Measurements from ENCODE around the gene TTC21A. TPM values are rescaled to one million over a fixed set of nuclear protein-coding genes. Genes with fewer than 3 reads are reported as not detected.

The TTC21A gene
- total and polyA plus RNA-seq, 2 donors (not counting 1 experiment from before 2014, with no cell fraction given), result 1.6 to 2.1 TPM

DNA sequence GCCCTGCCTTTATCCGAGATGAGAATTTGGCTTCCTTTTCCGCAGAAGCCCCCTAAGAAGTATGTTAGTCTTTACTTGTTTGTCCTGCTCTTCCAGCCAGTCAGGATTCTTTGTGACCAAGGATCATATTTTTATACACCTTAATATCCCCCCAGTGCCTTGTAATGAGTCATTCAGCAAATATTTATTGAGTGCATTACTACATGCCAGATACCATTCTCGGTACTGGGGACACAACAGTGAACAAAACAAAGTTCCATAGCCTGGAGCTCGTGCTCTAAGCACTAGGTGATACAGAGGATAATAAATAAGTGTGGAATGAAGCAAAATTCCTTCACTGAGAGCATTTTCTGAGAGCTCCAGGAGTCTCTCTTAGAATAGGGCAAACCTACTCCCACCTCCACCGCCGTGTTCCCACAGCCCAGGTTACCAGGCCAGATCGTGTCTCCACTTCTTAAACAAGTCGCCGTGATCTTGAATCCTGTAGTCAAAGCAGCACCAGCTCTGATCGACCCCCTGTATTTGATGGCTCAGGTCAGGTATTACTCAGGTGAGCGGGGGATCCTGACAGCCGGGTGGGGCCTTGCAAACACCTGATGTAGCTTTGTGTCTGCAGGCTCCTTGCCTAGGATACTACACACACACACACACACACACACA, 18.5 kb downstream of the TTC21A start:
- no peak overlapping the region for H3K9ac ChIP-seq (ENCODE audit: insufficient read depth, low read length)
- no peak overlapping the region for H2AFZ ChIP-seq (ENCODE audit: low read length)
- peaks cover 6% of the 10 kb centered on the region for H3K4me1 ChIP-seq (ENCODE audit: control insufficient read depth, extremely low read depth, insufficient read depth, low read length)
- no peaks in the 10 kb centered on the region for H3K79me2 ChIP-seq (ENCODE audit: control insufficient read depth, insufficient read depth, low read length)
- no peaks in the 10 kb centered on the region for H4K20me1 ChIP-seq (ENCODE audit: control insufficient read depth, extremely low read depth, insufficient read depth, low read length)
- H3K27ac ChIP-seq (ENCODE audit: insufficient read depth, low read length), result no peak overlapping the region
- H3K4me3 ChIP-seq (replicated peaks in 1 of 4; ENCODE audit: control extremely low read depth in 1 of 4, insufficient read depth in 1 of 4, low read depth in 3 of 4, low read length in 4 of 4), result no peak overlapping the region
- DNase-seq (ENCODE audit: low read depth in 2 of 2), result peak in 1 of 2 donors; percentile 44
- no peak for TF ChIP-seq EZH2 (IDR thresholded peaks at IDR 0.05; ENCODE audit: low read length, missing control alignments)
- no peak overlapping the region for H3K4me2 ChIP-seq (ENCODE audit: extremely low read depth, insufficient read depth, low read length)
- no peaks in the 10 kb centered on the region for H3K9me3 ChIP-seq (ENCODE audit: control insufficient read depth, insufficient read depth, low read depth, low read length)
- H3K36me3 ChIP-seq (ENCODE audit: control insufficient read depth, insufficient read depth, low read length), result no peaks in the 10 kb centered on the region
- H3K27me3 ChIP-seq (ENCODE audit: control insufficient read depth, insufficient read depth, low read length), result no peaks in the 10 kb centered on the region

DNA sequence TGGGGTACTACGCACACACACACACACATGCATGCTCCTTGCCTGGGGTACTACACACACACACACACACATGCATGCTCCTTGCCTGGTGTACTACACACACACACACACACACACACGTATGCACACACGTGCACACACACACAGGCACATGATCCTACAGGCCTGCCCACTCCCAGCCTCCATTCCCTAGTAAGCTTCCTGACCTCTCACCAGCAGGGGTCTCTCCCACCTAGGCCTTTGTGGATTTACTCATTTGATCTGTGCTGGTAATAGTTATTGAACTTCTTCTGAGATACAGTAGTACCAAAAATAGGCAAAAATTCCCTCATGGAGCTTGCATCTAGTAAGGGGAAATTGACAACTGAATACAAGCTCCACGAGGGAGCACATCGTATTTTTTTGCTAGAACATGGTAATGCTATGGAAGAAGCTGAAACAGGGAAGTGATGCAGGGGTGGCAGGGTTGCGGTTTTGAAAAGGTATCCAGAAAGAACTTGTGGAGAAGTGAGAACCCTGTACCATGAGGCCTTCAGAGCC, 19.1 kb downstream of the TTC21A start:
- Histone ChIP-seq H3K4me2 (ENCODE audit: extremely low read depth, insufficient read depth, low read length) (no peak overlapping the region), H3K36me3 (ENCODE audit: control insufficient read depth, insufficient read depth, low read length) (no peaks in the 10 kb centered on the region), H2AFZ (ENCODE audit: low read length) (no peak overlapping the region), H3K27me3 (ENCODE audit: control insufficient read depth, insufficient read depth, low read length) (no peaks in the 10 kb centered on the region), H3K9me3 (ENCODE audit: control insufficient read depth, insufficient read depth, low read depth, low read length) (no peaks in the 10 kb centered on the region), H3K27ac (ENCODE audit: insufficient read depth, low read length) (no peak overlapping the region), H3K4me3 (replicated peaks in 1 of 4; ENCODE audit: control extremely low read depth in 1 of 4, insufficient read depth in 1 of 4, low read depth in 3 of 4, low read length in 4 of 4) (no peak overlapping the region), H3K9ac (ENCODE audit: insufficient read depth, low read length) (no peak overlapping the region), H4K20me1 (ENCODE audit: control insufficient read depth, extremely low read depth, insufficient read depth, low read length) (no peaks in the 10 kb centered on the region), H3K4me1 (ENCODE audit: control insufficient read depth, extremely low read depth, insufficient read depth, low read length) (peaks cover 6% of the 10 kb centered on the region), H3K79me2 (ENCODE audit: control insufficient read depth, insufficient read depth, low read length) (no peaks in the 10 kb centered on the region)
- TF ChIP-seq EZH2 (IDR thresholded peaks at IDR 0.05; ENCODE audit: low read length, missing control alignments), result no peak
- TF ChIP-seq, protein P1, sequence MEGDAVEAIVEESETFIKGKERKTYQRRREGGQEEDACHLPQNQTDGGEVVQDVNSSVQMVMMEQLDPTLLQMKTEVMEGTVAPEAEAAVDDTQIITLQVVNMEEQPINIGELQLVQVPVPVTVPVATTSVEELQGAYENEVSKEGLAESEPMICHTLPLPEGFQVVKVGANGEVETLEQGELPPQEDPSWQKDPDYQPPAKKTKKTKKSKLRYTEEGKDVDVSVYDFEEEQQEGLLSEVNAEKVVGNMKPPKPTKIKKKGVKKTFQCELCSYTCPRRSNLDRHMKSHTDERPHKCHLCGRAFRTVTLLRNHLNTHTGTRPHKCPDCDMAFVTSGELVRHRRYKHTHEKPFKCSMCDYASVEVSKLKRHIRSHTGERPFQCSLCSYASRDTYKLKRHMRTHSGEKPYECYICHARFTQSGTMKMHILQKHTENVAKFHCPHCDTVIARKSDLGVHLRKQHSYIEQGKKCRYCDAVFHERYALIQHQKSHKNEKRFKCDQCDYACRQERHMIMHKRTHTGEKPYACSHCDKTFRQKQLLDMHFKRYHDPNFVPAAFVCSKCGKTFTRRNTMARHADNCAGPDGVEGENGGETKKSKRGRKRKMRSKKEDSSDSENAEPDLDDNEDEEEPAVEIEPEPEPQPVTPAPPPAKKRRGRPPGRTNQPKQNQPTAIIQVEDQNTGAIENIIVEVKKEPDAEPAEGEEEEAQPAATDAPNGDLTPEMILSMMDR (conservative IDR thresholded peaks at IDR 0.05 in 1 of 2, IDR thresholded peaks at IDR 0.05 in 1 of 2; ENCODE audit: low read depth in 1 of 2, low read length in 2 of 2), result peak; percentile 63 to 85
- DNase-seq (ENCODE audit: low read depth in 2 of 2), result peak; percentile 50 to 77

DNA sequence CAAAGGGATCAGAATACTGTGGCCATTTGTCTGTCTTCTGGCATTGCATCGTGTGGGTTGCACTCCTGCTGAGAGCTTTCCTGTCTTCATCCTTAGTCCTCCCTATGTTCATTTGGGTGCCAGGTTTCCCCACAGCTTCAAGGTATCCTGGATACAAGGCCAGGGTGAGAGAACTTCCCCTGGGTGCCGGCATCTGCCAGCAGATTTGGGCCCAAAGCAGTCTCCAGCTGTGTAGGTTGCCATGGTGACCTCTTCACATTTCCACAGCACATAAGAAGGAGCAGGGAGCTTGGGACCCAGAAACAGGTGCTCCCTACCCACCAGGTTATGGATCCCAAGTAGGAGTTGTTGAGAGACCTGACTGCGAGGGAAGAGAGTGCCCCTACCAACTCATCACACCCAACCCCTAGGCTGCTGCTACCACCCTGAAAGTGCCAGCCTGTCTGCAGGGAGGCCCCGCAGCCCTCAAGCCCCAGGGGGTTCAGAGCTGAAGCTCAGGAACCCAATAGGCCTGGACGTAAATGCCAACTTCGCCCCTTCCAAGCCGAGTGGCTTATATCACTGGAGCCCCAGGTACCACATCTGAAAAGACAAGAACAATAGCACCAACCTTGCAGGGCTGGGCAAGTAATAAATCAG, 19.9 kb downstream of the TTC21A start:
- no peak overlapping the region for H3K4me3 ChIP-seq (replicated peaks in 1 of 4; ENCODE audit: control extremely low read depth in 1 of 4, insufficient read depth in 1 of 4, low read depth in 3 of 4, low read length in 4 of 4)
- H3K79me2 ChIP-seq (ENCODE audit: control insufficient read depth, insufficient read depth, low read length), result no peaks in the 10 kb centered on the region
- H3K27me3 ChIP-seq (ENCODE audit: control insufficient read depth, insufficient read depth, low read length), result no peaks in the 10 kb centered on the region
- H3K4me1 ChIP-seq (ENCODE audit: control insufficient read depth, extremely low read depth, insufficient read depth, low read length), result peaks cover 6% of the 10 kb centered on the region
- TF ChIP-seq, protein P1 (conservative IDR thresholded peaks at IDR 0.05 in 1 of 2, IDR thresholded peaks at IDR 0.05 in 1 of 2; ENCODE audit: low read depth in 1 of 2, low read length in 2 of 2), result no peak
- TF ChIP-seq EZH2 (IDR thresholded peaks at IDR 0.05; ENCODE audit: low read length, missing control alignments), result no peak
- H3K9ac ChIP-seq (ENCODE audit: insufficient read depth, low read length), result no peak overlapping the region
- no peaks in the 10 kb centered on the region for H3K36me3 ChIP-seq (ENCODE audit: control insufficient read depth, insufficient read depth, low read length)
- H3K27ac ChIP-seq (ENCODE audit: insufficient read depth, low read length), result no peak overlapping the region
- no peaks in the 10 kb centered on the region for H3K9me3 ChIP-seq (ENCODE audit: control insufficient read depth, insufficient read depth, low read depth, low read length)
- H3K4me2 ChIP-seq (ENCODE audit: extremely low read depth, insufficient read depth, low read length), result no peak overlapping the region
- no peak overlapping the region for H2AFZ ChIP-seq (ENCODE audit: low read length)
- DNase-seq (ENCODE audit: low read depth in 2 of 2), result no peak
- no peaks in the 10 kb centered on the region for H4K20me1 ChIP-seq (ENCODE audit: control insufficient read depth, extremely low read depth, insufficient read depth, low read length)

Measured in fibroblast of lung (primary cell).